Measurements from ENCODE around the gene CTSZ.
"Not testable (repeated sequence)": the region's sequence is repeated elsewhere in the genome, so short reads cannot be mapped to it uniquely, and the experiment has no call there.

CTSZ gene

GRCh38 chr20:59011874-59012157 lies 4.8 kb upstream of the CTSZ start:
- DNase-seq = not testable (repeated sequence)

GRCh38 chr20:59010995-59011873 lies 4.2 kb upstream of the CTSZ start:
- DNase-seq = no peak

- DNase-seq = no peak
These were observed 3.4 kb upstream of the CTSZ start for GRCh38 chr20:59010321-59010994.

- no peak for DNase-seq
These were observed 1.8 kb upstream of the CTSZ start for GRCh38 chr20:59008715-59009336.

GRCh38 chr20:59007665-59008511 lies 834 bp upstream of the CTSZ start:
- no peak for DNase-seq

GRCh38 chr20:59006167-59006863 lies 739 bp downstream of the CTSZ start:
- no peak for DNase-seq

DNA sequence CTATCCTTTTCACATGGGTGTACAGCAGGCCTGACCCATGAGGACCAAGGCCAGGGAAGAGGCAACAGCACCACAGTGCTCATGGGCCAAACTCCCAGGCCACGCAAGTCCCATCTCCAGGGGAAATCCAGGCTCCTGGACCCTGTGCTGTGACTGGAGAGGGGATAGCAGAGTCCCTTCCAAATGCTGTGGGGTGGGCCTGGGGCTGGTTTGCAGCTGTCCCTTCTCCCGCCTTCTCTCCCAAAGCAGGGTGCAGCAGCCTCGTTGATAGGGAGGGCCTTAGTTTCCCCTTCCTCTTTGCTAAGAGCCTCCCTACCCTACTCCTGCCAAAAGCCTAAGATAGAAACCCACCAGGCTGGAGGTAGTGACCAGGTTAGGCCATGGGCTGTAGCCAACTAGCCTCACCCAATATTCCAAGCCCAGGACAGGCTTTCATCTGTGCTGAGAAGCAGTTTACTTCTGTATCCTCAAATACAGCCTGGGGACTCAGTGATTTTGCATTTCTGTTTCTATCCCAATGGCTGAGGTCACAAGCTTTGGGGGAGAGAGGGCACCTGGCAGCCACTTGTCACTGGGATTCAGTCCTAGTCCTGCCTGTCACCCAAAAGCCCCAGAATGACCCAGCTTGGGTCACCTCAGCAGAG lies 1.4 kb downstream of the CTSZ start:
- no peak for DNase-seq

DNA sequence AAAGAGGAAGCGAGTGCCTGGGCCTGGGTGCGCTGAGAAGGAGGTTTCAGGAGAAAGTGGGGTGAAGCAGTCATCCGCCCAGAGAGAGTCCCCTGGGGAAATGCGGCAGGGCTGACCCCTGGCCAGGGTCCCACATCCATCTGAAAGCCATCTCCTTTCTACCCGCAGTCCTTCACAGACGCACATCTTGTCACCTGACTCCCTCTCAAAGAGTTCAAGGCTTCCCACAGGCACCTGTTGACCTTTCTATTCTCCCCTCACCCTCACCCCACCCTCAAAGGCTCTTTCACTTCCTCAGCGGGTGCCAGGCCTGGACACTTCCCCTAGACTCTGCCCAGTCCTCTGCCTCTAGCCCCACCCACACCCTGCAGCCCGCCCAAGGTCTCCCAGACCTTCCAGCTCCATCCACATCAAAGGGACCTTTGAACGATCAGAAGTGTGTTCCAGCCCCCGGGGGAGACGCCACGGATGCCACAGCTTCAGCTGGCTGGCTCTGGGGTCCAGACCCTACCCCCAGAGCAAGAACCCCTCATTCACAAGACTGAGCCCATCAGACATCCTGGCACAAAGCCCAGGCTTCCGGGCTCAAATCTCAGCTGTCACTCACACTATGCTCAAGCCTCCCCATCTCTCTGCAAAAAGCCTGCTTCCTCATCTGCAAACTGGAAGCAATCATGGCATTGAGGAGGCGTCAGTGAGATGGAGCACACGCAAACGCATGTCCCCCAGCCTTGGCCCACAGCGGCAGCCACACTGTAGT lies 2.1 kb downstream of the CTSZ start:
- no peak for DNase-seq

DNA sequence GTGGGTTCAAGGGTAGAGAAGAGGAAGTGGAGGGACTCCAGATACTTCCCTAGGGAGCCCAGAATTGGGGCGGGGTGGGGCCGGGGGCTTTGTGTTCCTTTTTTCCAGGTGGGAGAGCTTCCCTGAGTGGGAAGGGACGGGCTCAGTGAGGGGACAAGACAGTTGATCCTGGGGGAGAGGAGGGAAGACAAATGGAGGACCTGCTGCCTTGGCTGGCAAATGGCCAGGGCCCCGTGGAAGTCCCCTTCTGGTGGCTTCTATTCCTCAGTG lies 2.6 kb downstream of the CTSZ start:
- DNase-seq = no peak

- DNase-seq = no peak
These were observed 3.1 kb downstream of the CTSZ start for GRCh38 chr20:59003836-59004492.

DNA sequence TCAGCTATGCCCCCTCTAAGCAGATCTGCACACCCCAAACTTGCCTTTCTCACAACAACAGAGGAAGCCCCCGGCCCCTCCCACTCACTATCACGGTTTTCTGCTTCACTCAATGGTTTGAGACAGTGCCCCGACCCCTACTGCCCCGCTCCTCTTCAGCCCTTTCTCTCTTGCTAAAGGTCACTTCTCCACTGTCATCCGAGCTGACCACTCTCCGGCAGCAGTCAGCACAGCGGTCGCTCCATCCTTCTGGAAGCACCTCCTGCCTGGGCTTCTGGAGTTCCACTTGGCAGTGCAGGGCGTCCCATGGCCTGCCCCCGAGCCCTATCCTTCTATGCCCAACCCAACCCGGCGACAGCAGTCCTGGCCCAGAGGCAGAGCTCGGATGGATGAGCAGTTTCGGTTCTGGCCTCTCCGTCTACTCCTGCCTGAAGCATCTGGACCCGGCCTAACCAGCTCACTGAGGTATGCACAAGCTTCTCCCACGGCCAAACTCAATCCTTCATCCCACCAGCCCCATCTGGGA lies 4.1 kb downstream of the CTSZ start:
- no peak for DNase-seq

DNA sequence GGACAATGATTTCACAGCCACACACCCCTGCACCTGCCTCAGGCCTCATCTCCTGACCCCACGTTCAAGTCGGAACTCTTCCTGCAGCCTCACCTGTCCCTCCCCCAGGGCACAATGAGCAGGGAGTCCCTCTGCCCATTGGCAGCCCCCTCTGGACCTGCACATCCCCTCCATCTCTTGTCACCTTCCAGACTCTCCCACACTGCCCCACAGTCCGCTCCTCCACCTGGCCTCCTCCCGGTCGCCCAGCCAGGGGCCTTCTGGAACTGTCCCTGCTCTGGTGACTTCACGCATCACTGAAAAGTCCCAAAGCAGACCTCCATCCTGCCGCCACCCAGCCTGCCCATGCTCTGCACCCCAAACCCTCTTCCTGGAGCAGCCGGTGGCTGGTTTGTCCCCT lies 4.7 kb downstream of the CTSZ start:
- no peak for DNase-seq

DNA sequence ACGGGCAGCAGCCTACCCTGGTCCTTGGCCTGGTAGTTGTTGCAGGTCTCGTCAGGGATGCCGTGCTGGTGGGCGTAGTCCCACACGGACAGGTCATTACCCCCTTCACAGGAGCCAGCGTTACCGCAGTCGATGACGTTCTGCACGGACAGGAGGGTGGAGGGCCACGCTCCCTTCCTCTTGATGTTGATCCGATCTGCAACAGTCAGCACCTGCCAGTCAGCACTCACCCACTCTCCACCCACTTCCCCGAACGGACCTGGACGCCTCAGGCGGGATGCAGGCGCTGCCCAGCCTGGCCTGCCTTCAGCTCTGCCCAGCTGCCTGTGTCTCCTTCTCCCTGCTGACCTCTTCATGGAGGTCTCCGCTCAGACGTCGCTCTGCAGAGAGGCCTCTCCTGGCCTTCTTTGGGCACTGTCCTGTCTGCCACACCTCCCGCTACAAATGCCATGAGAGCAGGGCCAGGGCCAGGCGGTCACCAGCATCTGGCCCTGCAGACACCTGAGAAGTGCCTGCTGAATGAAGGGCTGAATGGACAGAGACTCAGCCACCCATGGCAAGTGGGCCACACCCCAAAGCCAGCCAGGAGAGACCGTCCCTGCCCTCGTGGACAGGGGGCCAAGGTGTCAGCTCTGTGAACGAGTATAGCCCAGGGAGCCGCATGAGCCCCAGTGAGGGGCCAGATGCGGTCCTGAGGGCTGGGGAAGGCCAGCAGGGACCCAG lies 5.4 kb downstream of the CTSZ start:
- DNase-seq = no peak

- DNase-seq = no peak
These were observed 6.0 kb downstream of the CTSZ start for GRCh38 chr20:59001068-59001448.

GRCh38 chr20:59000326-59000725 lies 6.7 kb downstream of the CTSZ start:
- DNase-seq = no peak

- DNase-seq = no peak
These were observed 8.4 kb downstream of the CTSZ start for GRCh38 chr20:58998656-58999055.

DNA sequence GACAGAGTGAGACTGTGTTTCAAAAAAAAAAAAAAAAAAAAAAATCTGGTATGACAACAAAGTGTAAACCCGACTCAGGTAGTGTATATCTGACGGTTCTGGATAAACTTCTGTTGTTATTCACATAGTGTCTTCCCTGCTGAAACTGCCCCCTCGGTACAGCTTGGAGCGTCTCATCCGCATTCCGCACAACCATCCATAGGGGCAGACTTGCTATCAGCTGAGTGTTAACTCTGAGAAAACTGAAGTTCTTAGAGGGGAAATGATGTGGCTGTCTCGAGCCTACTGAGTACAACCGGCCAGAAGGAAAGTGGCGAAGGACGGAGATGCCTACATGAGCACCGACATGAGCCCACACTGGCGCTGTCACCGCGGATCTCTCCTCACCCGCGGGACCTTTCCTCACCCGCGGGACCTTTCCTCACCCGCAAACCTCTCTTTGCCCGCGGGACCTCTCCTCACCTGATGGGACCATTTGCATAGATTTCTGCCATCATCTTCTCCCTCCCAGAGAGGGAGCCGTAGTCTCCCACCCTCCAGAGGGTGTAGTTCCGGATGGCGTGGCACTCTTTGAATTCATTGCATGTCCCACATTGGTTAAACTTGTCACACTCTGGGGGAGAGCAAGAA lies 9.8 kb downstream of the CTSZ start:
- DNase-seq = no peak

DNA sequence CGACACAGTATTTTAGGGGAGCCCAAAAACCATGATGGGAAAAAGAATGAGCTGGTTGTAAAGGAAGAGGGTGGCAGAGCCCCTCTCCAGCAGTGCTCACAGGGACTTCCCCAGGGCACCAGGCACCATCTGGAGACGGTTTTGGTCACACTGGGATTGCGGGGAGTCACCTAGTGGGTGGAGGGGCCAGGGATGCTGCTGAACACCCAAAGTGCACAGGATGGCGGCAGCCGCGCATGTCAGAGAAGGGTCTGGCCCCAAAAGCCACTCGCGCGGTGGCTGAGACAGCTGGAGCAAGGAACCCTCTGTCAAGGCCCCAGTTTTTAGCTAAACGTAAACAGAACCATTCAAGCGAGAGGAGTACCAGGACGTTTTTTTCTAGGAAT lies 10.8 kb downstream of the CTSZ start:
- no peak for DNase-seq

- no peak for DNase-seq
These were observed 11.4 kb downstream of the CTSZ start for GRCh38 chr20:58995461-58996225.
